ENCODE data around the gene SLC34A3.
"Not testable (repeated sequence)": the region's sequence is repeated elsewhere in the genome, so short reads cannot be mapped to it uniquely, and the experiment has no call there.

SLC34A3 gene

GRCh38 chr9:137241490-137242268, 11.0 kb downstream of the SLC34A3 start:
- peak; percentile 73 for DNase-seq (ENCODE audit: low spot score)

- DNase-seq (ENCODE audit: low spot score): no peak
These were observed 11.8 kb downstream of the SLC34A3 start for GRCh38 chr9:137242269-137243203.

DNA sequence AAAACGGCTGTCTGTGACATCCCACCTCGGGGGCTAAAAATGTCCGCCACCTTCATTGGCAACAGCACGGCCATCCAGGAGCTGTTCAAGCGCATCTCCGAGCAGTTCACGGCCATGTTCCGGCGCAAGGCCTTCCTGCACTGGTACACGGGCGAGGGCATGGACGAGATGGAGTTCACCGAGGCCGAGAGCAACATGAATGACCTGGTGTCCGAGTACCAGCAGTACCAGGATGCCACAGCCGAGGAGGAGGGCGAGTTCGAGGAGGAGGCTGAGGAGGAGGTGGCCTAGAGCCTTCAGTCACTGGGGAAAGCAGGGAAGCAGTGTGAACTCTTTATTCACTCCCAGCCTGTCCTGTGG, 12.5 kb downstream of the SLC34A3 start:
- not testable (repeated sequence) for DNase-seq (ENCODE audit: low spot score)

GRCh38 chr9:137243626-137244485, 13.2 kb downstream of the SLC34A3 start:
- DNase-seq (ENCODE audit: low spot score): no peak

DNA sequence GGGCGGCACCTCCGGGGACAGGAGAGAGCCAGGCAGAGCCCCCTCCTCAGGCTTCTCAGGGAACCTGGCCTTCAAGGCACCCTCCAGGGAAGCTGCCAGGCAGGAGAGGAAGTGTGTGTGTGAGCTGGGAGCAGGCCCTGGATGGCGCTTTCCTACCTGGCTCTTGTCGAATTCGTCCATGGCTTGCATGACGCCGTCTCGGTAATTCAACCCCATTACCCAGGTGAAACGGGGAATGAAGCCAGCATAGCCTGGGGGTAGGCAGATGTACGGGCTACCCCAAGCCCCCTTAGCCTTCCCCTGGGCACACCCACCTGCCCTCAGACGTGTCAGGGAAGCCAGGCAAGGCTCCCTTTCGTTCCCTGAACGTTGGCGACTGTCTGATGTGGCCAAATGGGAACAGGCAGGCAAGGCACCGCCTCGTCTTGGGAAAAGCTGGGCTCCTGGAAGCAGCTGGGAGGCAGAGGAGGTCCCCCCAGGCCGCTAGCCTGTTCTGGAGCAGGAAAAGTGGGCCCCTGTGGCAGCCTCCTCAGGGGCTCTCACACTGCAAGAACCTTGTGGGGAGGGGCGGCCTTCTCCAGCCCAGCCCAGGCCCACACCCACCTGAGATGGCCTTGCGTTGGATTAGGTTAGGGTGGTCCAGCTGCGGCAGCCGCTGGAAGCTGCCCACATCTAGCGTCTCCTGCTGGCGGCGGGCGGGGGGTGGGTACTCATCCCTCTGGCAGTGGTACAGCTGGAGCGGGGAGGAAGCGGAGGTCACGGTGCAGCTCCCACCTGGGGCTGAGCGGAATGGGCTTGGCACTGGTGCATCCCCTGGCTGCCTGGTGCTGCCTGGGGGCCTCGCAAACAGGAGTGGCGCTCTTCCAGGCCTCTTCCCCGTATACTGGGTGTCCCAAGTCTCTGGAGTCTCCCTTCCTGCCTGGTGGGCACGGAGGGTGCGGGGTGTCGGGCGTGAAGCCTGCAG, 14.1 kb downstream of the SLC34A3 start:
- no peak for DNase-seq (ENCODE audit: low spot score)

DNA sequence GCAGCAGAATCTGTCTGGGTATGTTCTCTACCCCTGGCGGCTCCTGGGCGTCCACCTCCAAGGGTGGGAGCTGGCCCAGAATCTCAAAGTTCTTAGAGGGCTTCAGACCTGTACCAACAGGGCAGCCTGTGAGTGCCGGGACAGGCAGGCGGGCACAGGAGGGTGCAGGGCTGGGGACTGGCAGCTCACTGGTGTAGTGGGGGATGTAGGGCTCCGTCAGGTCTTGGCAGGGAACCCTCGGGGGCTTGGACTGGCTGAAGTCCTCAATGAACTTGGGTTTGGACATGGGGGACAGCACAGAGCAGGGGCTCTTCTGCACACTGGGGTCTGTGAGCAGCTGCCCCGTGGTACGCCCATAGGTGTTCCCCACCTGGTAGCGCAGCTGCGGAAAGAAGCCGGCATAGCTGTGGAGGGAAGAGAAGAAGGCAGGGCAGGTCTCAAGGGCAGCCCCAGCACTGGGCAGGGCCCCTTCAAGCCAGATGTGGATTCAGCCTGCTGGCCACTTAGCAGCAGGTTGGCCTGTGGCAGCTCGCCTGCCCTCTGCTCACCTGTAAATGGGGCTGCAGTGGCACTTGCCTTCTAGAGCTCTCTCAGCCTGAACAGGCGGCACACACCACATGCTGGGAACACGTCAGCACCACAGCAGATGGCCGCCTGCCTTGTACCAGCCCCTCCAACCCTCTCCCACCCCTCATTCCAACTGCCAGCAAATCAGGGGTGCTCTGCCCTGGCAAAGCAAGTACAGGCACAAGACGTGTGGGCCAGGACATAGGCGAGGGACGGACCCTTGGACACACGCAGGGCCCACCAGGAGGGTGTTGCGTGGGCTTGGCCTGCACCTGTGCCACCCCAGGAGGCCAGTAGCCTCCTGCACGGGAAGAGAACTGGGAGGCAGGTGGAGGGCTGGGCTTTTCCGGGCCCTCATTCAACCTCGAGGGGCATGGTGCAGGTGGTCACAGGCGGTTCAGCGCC, 15.0 kb downstream of the SLC34A3 start:
- DNase-seq (ENCODE audit: low spot score): no peak

DNA sequence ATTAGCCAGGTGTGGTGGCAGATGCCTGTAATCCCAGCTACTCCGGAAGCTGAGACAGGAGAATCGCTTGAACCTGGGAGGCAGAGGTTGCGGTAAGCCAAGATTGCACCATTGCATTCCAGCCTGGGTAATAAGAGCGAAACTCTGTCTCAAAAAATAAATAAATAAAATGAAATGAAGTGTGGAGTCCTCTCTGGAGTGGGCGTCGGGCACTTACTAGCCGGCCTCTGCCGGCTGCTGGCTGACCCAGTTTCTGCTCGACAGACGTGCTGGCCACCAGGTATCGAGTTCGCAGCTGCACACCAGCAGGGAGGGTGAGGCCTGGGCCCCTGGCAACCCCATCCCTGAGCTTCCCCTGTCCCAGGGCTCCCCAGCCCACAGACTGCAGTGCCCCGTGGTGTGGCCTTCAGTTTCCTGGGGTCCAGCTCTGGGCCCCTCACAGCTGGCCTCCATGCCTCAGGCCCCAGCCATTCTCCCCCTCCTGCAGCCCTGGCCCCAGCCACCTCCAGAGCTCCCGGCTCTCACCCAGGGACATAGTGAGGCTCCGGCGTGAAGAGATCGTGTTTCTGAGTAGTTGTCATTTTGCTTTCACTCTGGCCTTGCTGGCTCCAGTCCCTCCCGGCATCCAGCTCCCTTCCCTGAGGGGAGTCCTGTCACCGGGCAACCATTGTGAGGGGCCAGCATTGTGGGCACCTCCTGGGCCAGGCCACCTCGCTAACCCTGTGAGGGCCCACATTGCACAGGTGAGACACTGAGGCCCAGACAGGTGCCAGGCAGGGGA, 16.6 kb downstream of the SLC34A3 start:
- no peak for DNase-seq (ENCODE audit: low spot score)

DNA sequence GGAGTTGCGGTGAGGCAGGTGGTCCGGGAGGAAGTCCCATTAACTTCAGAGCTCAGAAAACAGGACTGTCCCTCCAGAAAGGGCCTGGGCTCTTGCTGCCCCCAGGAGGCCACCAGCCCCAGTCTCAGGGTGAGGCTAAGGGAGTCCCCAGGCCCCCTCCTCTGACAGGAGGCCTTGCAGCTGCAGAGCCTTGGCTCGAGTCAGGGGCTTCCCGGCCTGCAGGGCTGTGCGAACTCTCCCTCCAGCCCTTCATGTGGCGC, 17.1 kb downstream of the SLC34A3 start:
- no peak for DNase-seq (ENCODE audit: low spot score)

DNA sequence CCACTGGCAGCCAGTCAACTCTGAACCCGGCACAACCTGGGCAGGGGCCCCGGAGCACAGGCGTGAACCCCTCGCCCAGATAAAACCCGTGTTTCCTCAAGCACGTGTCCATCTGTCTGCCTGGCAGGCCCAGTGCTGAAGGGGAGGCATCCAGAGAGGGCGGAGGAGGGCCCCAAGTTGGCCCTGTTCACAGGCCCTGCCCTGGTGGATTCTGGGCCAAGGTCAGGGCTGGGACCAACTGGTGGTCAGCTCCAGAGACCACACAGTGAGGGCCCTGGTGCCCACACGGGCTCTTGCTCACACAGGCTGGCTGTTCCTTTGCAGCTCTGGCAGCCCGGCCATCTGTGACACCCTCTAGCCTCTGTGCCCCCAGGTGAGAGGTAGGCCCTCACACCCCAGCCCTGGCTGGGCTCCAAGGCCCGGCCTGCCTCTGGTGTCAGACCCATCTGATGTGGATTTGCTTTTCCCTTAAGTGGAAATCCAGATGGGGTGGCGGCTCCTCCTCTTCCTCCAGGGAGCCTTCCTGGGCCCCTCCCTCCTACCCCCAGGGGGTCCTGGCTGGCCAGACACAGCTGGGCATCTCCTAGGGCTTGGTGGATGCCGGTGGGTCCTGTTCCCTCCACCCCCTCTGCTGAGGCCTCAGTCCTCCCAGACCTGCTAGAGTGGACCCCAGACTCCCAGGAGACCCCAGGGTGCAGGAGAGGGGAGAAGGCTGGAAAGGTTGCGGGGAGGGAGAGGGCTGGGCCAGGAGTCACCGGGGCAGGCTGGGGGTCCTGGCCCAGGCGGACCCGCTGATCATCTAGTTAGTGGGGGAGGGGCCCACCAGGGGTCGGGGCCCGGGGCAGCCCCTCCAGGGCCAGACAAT, 19.9 kb downstream of the SLC34A3 start:
- DNase-seq (ENCODE audit: low spot score): no peak

DNA sequence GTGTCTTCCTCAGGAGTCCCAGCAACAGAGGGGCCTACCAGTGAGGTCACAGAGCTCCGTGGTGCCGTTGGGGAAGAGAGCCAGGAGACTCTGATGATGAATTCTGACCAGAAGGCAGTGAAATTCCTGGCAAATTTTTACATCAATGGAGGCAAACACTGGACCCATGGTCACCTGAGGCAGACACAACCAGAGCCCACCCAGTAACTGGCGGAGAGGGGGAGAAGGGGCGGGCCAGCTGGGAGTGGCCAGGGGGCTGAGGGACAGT, 20.4 kb downstream of the SLC34A3 start, which contains the start of gene STPG3:
Gene STPG3, plus strand, starts transcription at position 93 of the 268 bp plus-strand sequence. Its CDS starts 1 bp downstream, at position 94.
- DNase-seq (ENCODE audit: low spot score): no peak

GRCh38 chr9:137251490-137252268, 21.0 kb downstream of the SLC34A3 start:
- DNase-seq (ENCODE audit: low spot score): no peak

- no peak for DNase-seq (ENCODE audit: low spot score)
These were observed 22.1 kb downstream of the SLC34A3 start for GRCh38 chr9:137252555-137253506.

GRCh38 chr9:137253717-137254623, 23.3 kb downstream of the SLC34A3 start:
- DNase-seq (ENCODE audit: low spot score): peak; percentile 13

DNA sequence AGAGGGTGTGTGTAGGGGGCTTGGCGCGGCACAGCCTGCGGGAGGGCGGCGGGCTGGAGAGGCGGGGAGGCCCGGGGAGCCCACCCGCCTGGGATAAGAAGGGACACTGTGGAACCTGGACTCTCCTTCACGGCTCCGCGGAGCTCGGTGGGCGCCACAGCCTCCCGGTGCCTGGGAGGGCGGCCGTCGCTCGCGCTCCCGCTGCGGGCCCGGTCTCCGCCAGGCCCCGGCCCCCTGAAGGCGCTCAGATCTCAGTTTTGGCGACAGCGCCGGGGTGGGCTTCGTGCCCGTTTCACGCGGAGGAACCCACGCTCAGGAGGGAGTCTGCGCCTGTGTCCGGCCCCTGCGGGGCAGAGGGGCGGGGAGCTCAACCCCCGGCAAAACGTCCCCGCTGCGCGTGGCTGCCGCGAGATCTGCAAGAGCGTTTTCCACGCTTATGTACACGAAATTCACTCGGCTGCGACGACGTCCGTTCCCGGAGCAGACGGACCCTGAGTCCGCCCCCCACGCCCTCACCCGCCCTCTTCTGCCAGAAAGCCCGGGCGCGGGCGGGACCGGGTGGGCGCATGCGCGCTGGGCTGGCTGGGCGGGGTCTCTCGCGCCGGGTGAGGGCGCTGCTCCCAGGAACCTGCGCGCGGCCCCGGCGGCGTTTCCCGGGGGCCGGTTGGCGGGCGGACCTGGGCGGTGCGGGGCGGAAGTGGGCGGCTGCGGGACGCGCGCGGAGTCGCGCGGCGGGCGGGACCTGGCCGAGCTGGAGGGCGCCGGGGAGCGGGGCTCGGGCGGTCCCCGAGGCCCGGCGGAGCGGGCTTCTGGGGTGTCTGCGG, 24.1 kb downstream of the SLC34A3 start, which contains the start of gene NELFB:
Gene NELFB, plus strand, starts transcription at position 704 of the 824 bp plus-strand sequence.
- peak; percentile 100 for DNase-seq (ENCODE audit: low spot score)
